Neutrophil (primary cell): ENCODE measurements around the gene BLVRA.

Source experiments
- H3K27ac ChIP-seq: fragments of 200-600 bp; sonication (generic); 2 replicates; pipeline ENCODE4 v1.5.1; 2016; ENCODE audit warnings: mild to moderate bottlenecking, moderate library complexity
- H3K27me3 ChIP-seq: fragments of 200-600 bp; sonication (generic); 2 replicates; pipeline ENCODE4 v1.6.0; 2016; ENCODE audit warnings: mild to moderate bottlenecking
- H3K36me3 ChIP-seq: fragments of 200-600 bp; sonication (generic); 2 replicates; pipeline ENCODE4 v1.5.1; 2017
- H3K4me1 ChIP-seq, 2 experiments: fragments of 200-600 bp in 1 of 2; sonication (generic) in 1 of 2; 1 replicate in 1 of 2; 2 replicates in 1 of 2; pipeline versions ENCODE4 v1.5.1 to v1.6.1; 2013 to 2016; ENCODE audit warnings: low read depth in 1 of 2, low read length in 1 of 2, mild to moderate bottlenecking in 1 of 2, moderate library complexity in 1 of 2; ENCODE audit not compliant: control insufficient read depth in 1 of 2, insufficient read depth in 1 of 2
- H3K4me3 ChIP-seq, 2 experiments: fragments of 200-600 bp in 1 of 2; sonication (generic) in 1 of 2; 1 replicate in 1 of 2; 2 replicates in 1 of 2; pipeline ENCODE4 v1.5.1; 2013 to 2016; ENCODE audit warnings: low read depth in 1 of 2, low read length in 1 of 2, mild to moderate bottlenecking in 1 of 2, moderate library complexity in 1 of 2
- H3K9me3 ChIP-seq: fragments of 200-600 bp; sonication (generic); 2 replicates; pipeline ENCODE4 v1.5.1; 2016
- TF ChIP-seq, protein P1 (sequence below): fragments of 200-600 bp; sonication (generic); IDR thresholded peaks from 2 replicates; pipeline ENCODE4 v1.5.1; 2016; ENCODE audit warnings: antibody characterized with exemption

The BLVRA gene

GRCh38 chr7:43850348-43851116 is 92.1 kb downstream of the BLVRA start:
- Histone ChIP-seq H3K9me3 (no peaks in the 10 kb centered on the region), H3K4me1 (no peaks in the 10 kb centered on the region), H3K27ac (no peak overlapping the region)

GRCh38 chr7:43851805-43852204 is 93.3 kb downstream of the BLVRA start:
- Histone ChIP-seq H3K36me3 (no peaks in the 10 kb centered on the region), H3K9me3 (no peaks in the 10 kb centered on the region), H3K27ac (no peak overlapping the region), H3K27me3 (peaks cover 34% of the 10 kb centered on the region), H3K4me1 (no peaks in the 10 kb centered on the region), H3K4me3 (no peak overlapping the region)
- TF ChIP-seq, protein P1, sequence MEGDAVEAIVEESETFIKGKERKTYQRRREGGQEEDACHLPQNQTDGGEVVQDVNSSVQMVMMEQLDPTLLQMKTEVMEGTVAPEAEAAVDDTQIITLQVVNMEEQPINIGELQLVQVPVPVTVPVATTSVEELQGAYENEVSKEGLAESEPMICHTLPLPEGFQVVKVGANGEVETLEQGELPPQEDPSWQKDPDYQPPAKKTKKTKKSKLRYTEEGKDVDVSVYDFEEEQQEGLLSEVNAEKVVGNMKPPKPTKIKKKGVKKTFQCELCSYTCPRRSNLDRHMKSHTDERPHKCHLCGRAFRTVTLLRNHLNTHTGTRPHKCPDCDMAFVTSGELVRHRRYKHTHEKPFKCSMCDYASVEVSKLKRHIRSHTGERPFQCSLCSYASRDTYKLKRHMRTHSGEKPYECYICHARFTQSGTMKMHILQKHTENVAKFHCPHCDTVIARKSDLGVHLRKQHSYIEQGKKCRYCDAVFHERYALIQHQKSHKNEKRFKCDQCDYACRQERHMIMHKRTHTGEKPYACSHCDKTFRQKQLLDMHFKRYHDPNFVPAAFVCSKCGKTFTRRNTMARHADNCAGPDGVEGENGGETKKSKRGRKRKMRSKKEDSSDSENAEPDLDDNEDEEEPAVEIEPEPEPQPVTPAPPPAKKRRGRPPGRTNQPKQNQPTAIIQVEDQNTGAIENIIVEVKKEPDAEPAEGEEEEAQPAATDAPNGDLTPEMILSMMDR, result no peak

More at GRCh38 chr7:43850348-43851116, 92.1 kb downstream of the BLVRA start:
- TF ChIP-seq, protein P1, result no peak
- no peak overlapping the region for H3K4me3 ChIP-seq
- peaks cover 34% of the 10 kb centered on the region for H3K27me3 ChIP-seq
- no peaks in the 10 kb centered on the region for H3K36me3 ChIP-seq

DNA sequence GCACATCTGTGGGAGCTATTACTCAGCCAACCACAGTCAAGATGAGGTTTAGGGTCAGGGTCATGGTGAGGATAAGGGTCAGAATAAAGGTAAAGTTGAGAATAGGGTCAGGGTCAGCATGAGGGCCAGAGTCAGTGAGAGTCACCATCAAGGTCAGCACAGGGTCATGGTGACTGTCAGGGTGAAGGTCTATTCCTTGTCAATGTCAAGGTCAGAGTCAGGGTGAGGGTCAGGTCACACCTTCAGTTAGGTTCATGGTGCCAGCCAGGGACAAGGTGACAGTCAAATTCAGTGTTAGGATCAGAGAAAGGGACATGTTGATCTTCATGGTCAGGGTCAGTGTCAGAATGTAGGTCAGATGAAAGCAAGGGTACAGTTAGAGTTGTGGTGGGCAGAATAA is 96.7 kb downstream of the BLVRA start:
- Histone ChIP-seq H3K9me3 (no peaks in the 10 kb centered on the region), H3K4me1 (no peaks in the 10 kb centered on the region), H3K27me3 (peaks cover 15% of the 10 kb centered on the region), H3K27ac (no peak overlapping the region), H3K36me3 (no peaks in the 10 kb centered on the region), H3K4me3 (no peak overlapping the region)
- TF ChIP-seq, protein P1, result no peak

DNA sequence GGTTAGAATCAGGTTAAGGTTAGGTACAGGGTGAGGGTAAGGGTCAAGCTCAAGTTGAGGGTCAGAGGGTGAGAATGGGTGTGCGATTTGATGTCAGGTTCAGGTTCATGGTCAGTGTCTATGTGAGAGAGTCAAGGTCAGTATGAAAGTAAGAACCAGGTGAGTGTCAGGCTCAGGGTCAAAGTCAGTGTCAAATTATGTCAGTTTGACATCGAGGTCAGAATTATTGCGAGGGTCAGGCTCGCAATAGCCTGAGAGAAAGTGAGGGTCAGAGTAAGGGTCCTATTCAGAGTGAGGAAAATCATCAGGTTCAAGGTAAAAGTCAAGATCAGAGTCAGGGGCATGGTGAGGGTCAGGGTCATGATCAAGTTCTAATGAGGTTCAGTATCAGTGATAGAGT is 97.8 kb downstream of the BLVRA start:
- no peak overlapping the region for H3K27ac ChIP-seq
- peaks cover 8% of the 10 kb centered on the region for H3K27me3 ChIP-seq
- H3K4me3 ChIP-seq, result no peak overlapping the region
- no peaks in the 10 kb centered on the region for H3K36me3 ChIP-seq
- TF ChIP-seq, protein P1, result no peak
- H3K9me3 ChIP-seq, result no peaks in the 10 kb centered on the region
- H3K4me1 ChIP-seq, result no peaks in the 10 kb centered on the region
